DND-41 (cell line): Measurements from ENCODE around the gene OBP2B.

Experiments used
- CTCF ChIP-seq: IDR thresholded peaks from 2 replicates; pipeline ENCODE4 v1.5.1; 2012; ENCODE audit warnings: borderline replicate concordance, low read length, moderate library complexity, mild to moderate bottlenecking; ENCODE audit not compliant: poor library complexity, severe bottlenecking; ENCODE audit errors: extremely low read depth
- EZH2 ChIP-seq: IDR thresholded peaks from 3 replicates; pipeline ENCODE4 v1.6.1; 2012; ENCODE audit warnings: borderline replicate concordance, low read depth, mild to moderate bottlenecking, moderate library complexity, low read length, inconsistent platforms; ENCODE audit not compliant: severe bottlenecking

- TF ChIP-seq CTCF (no peak), EZH2 (no peak)
These were observed 44.9 kb downstream of the OBP2B start for GRCh38 chr9:133164191-133164590.
